Caco-2 (cell line): ENCODE data around the gene TNRC18. TPM values are rescaled to one million over a fixed set of nuclear protein-coding genes. Genes with fewer than 3 reads are reported as not detected.

Experiments
- BruUV-seq: library from RNA; stranded (reverse); fragments of 400-500 nt; replicated peaks from 2 replicates; lab custom pipeline; 2021; lab: Mats Ljungman, UMichigan
- CTCF ChIA-PET: fragments of 300-600 bp; sonication (Branson Sonifier 250); formaldehyde crosslinking; loops from one replicate; lab custom pipeline; 2022; ENCODE audit warnings: antibody characterized with exemption; lab: Charles Lee
- POLR2A ChIA-PET: fragments of 300-600 bp; sonication (Branson Sonifier 250); formaldehyde crosslinking; loops from one replicate; lab custom pipeline; 2022; ENCODE audit warnings: antibody characterized with exemption; lab: Charles Lee
- DNase-seq, 2 experiments: peaks; one replicate each; pipeline versions ENCODE4 v3.0.0 to v3.0.0-alpha.2; 2020 to 2022
- H3K27me3 ChIP-seq: replicated peaks from 2 replicates; pipeline ENCODE4 v1.6.0; 2011; ENCODE audit warnings: low read length; ENCODE audit not compliant: control insufficient read depth, insufficient read depth
- H3K36me3 ChIP-seq: 2 replicates; pipeline ENCODE4 v1.5.1; 2011; ENCODE audit warnings: low read length; ENCODE audit not compliant: control insufficient read depth, insufficient read depth
- H3K4me1 ChIP-seq: fragments of 250-450 bp; sonication (Bioruptor Pico); 2 replicates; pipeline ENCODE4 v1.5.1; 2020; ENCODE audit warnings: mild to moderate bottlenecking
- H3K4me3 ChIP-seq: 2 replicates; pipeline ENCODE4 v1.5.1; 2011; ENCODE audit warnings: low read depth, mild to moderate bottlenecking, control low read depth, low read length
- H3K9me3 ChIP-seq: fragments of 250-450 bp; sonication (Bioruptor Pico); 2 replicates; pipeline ENCODE4 v1.5.1; 2020; ENCODE audit warnings: mild to moderate bottlenecking, moderate library complexity
- H3K27ac Mint-ChIP-seq: one replicate; pipeline ENCODE4 v1.8.0; 2022; ENCODE audit warnings: mixed read lengths; ENCODE audit not compliant: unreplicated experiment
- H3K27me3 Mint-ChIP-seq: one replicate; pipeline ENCODE4 v1.8.0; 2022; ENCODE audit warnings: mixed read lengths; ENCODE audit not compliant: insufficient read depth, unreplicated experiment
- H3K36me3 Mint-ChIP-seq: one replicate; pipeline ENCODE4 v1.8.0; 2022; ENCODE audit warnings: mild to moderate bottlenecking, mixed read lengths; ENCODE audit not compliant: insufficient read depth, unreplicated experiment
- H3K4me1 Mint-ChIP-seq: one replicate; pipeline ENCODE4 v1.8.0; 2022; ENCODE audit warnings: low read depth, mixed read lengths; ENCODE audit not compliant: unreplicated experiment
- H3K4me3 Mint-ChIP-seq: one replicate; pipeline ENCODE4 v1.8.0; 2022; ENCODE audit warnings: mild to moderate bottlenecking, moderate library complexity, mixed read lengths; ENCODE audit not compliant: unreplicated experiment
- H3K9me3 Mint-ChIP-seq: one replicate; pipeline ENCODE4 v1.8.0; 2022; ENCODE audit warnings: mixed read lengths; ENCODE audit not compliant: unreplicated experiment
- CTCF ChIP-seq, 2 experiments: fragments of 200-600 bp in 1 of 2; IDR thresholded peaks; 1 replicate in 1 of 2; 2 replicates in 1 of 2; pipeline versions ENCODE4 v1.5.1 to v1.8.0; 2011 to 2022; ENCODE audit warnings: antibody characterized with exemption in 1 of 2, control low read depth in 1 of 2, inconsistent platforms in 1 of 2, low read depth in 1 of 2, low read length in 1 of 2, mild to moderate bottlenecking in 1 of 2, moderate library complexity in 1 of 2; ENCODE audit not compliant: insufficient read depth in 1 of 2, severe bottlenecking in 1 of 2, unreplicated experiment in 1 of 2
- intact Hi-C: fragments of 100-400 bp; cut with micrococcal nuclease; formaldehyde crosslinking; loops from one replicate; pipeline ENCODE4 v1.10.0; 2022; ENCODE audit not compliant: unreplicated experiment
- total RNA-seq: library from RNA; stranded (reverse); gene quantifications from 2 replicates; pipeline ENCODE4 v1.2.3, GENCODE V29; 2022

Gene TNRC18
- total RNA-seq, 1 experiment from 2014 or later = 75.6 TPM

GRCh38 chr7:5350174-5350463 is 73.5 kb downstream of the TNRC18 start:
- Mint-ChIP-seq H3K27ac (no peak overlapping the region), H3K27me3 (no peaks in the 10 kb centered on the region), H3K9me3 (no peaks in the 10 kb centered on the region), H3K36me3 (peaks cover 41% of the 10 kb centered on the region), H3K4me1 (peaks cover 13% of the 10 kb centered on the region), H3K4me3 (no peak overlapping the region)
- H3K36me3 ChIP-seq = peaks cover 4% of the 10 kb centered on the region
- no peaks in the 10 kb centered on the region for H3K27me3 ChIP-seq
- intact Hi-C loops = no loop called here
- no TSS peak for BruUV-seq
- POLR2A ChIA-PET = no interaction called here
- CTCF ChIA-PET = interaction anchor here (0.5 kb wide), 1 partner anchor 14 kb away, joined by 3 read pairs; no protein-coding TSS in a partner anchor
- DNase-seq = no peak
- H3K4me1 ChIP-seq = 0 out of 2 replicates have a peak, but pooled peaks cover 4% of the 10 kb centered on the region
- no peaks in the 10 kb centered on the region for H3K9me3 ChIP-seq
- no peak overlapping the region for H3K4me3 ChIP-seq
- TF ChIP-seq CTCF (IDR thresholded peaks at IDR 0.05; ENCODE audit: insufficient read depth in 1 of 2, low read depth in 1 of 2, low read length in 1 of 2, severe bottlenecking in 1 of 2, unreplicated experiment in 1 of 2) = no peak

- H3K27ac Mint-ChIP-seq = peak overlapping the region; percentile 11
- H3K27me3 Mint-ChIP-seq = no peaks in the 10 kb centered on the region
- Histone ChIP-seq H3K4me1 (0 out of 2 replicates have a peak, but pooled peaks cover 4% of the 10 kb centered on the region), H3K4me3 (no peak overlapping the region), H3K36me3 (peaks cover 4% of the 10 kb centered on the region), H3K9me3 (no peaks in the 10 kb centered on the region), H3K27me3 (no peaks in the 10 kb centered on the region)
- no peak for TF ChIP-seq CTCF (IDR thresholded peaks at IDR 0.05; ENCODE audit: insufficient read depth in 1 of 2, low read depth in 1 of 2, low read length in 1 of 2, severe bottlenecking in 1 of 2, unreplicated experiment in 1 of 2)
- ChIA-PET CTCF (interaction anchor here (0.5 kb wide), 1 partner anchor 15 kb away, joined by 3 read pairs; no protein-coding TSS in a partner anchor), POLR2A (no interaction called here)
- H3K36me3 Mint-ChIP-seq = peaks cover 41% of the 10 kb centered on the region
- no peak overlapping the region for H3K4me3 Mint-ChIP-seq
- BruUV-seq = no TSS peak
- no peaks in the 10 kb centered on the region for H3K9me3 Mint-ChIP-seq
- intact Hi-C loops = no loop called here
- DNase-seq = no peak
- H3K4me1 Mint-ChIP-seq = peaks cover 8% of the 10 kb centered on the region
Measured at GRCh38 chr7:5349437-5350173, 74.0 kb downstream of the TNRC18 start.

- H3K4me1 ChIP-seq = 0 out of 2 replicates have a peak, but pooled peaks cover 4% of the 10 kb centered on the region
- no peak overlapping the region for H3K4me3 ChIP-seq
- H3K36me3 ChIP-seq = peaks cover 4% of the 10 kb centered on the region
- no peaks in the 10 kb centered on the region for H3K27me3 ChIP-seq
- Mint-ChIP-seq H3K4me3 (no peak overlapping the region), H3K9me3 (no peaks in the 10 kb centered on the region), H3K27me3 (no peaks in the 10 kb centered on the region), H3K36me3 (peaks cover 41% of the 10 kb centered on the region), H3K4me1 (peaks cover 1% of the 10 kb centered on the region), H3K27ac (no peak overlapping the region)
- DNase-seq = no peak
- CTCF ChIA-PET = no interaction called here
- POLR2A ChIA-PET = no interaction called here
- intact Hi-C loops = no loop called here
- no peaks in the 10 kb centered on the region for H3K9me3 ChIP-seq
- no peak for TF ChIP-seq CTCF (IDR thresholded peaks at IDR 0.05; ENCODE audit: insufficient read depth in 1 of 2, low read depth in 1 of 2, low read length in 1 of 2, severe bottlenecking in 1 of 2, unreplicated experiment in 1 of 2)
- BruUV-seq = no TSS peak
Measured at GRCh38 chr7:5349005-5349380, 74.6 kb downstream of the TNRC18 start.
